NCI-H1105 treated with DMSO at 0.1 percent for 48 hours (cell line): Measurements from ENCODE around the gene CRIM1.

Experiments used
- DNase-seq: peaks from one replicate; lab custom pipeline; 2025; lab: John Stamatoyannopoulos, UW

The CRIM1 gene

DNA sequence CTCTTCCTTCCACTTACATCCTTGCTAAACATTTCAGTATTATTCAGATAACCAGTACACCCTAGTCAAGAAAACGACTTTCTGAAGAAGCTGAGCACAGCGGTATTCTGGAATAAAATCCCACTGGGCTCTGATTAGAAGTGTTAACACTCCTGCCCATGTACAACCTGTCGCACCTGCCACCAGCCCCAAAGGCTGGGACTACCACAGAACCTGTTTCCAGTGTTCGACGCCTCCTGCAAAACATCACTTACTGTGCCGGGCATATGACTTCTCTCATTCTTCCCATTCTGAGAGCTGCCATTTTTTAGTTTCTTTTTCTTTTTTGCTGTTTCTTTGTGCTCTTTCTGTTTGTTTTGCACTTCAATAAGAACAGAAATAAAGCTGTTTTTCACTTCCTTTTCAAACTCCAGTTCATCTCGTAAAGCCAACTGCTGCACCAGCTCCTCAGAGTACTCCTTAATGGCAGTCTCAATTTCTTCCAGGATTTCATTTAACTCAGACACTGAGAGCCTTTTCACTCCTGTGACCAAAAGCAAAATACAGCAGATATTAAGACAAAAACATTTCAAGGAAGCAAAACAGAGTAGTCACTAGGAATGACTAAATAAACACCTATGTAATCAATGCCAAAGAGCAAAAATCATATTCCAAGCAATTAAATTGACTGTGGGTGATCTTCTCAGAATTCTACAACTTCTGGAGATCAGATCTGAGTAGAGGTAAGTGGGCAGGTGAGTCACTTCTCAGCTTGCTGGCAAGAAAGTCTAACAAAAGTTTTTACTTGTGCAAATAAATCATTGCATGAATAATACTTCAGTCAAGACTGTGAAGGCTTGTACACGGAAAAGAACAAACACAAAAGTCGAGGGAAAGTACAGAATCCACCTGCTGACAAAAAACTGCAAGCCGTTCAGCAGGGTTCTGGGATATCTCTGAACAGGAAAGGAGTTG lies 223.0 kb downstream of the CRIM1 start:
- DNase-seq = no peak

DNA sequence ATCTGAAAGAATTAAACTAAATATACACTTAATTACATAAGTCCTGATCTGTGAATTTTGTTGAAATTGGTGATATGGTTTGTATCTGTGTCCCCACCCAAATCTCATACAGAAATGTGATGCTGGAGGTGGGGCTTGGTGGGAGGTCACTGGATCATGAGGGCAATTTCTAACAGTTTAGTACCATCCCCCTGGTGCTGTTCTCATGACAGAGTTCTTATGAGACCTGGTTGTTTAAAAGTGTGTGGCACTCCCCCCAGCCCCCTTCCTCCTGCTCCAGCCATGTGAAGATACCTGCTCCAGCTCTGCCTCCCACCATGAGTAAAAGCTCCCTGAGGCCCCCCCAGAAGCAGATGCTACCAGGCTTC lies 223.7 kb downstream of the CRIM1 start:
- DNase-seq = no peak

DNA sequence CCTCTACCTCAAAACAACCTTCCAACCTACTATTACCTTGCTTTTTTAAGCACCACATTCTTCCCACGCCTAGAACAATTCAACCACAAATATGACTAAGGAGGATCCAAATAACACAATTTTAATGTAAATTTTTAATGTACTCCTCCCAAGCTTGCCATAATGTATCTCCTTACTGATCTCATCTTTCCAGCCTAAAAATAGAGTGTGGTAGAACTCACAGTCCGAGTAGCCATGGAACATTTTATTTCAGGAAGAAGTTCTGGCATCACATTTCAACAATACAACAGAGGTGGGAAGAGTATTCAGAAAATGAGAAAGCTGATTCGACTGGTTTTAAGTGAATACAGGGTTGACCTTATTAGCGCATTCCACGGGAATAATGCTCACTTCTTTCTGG lies 227.0 kb downstream of the CRIM1 start:
- no peak for DNase-seq

DNA sequence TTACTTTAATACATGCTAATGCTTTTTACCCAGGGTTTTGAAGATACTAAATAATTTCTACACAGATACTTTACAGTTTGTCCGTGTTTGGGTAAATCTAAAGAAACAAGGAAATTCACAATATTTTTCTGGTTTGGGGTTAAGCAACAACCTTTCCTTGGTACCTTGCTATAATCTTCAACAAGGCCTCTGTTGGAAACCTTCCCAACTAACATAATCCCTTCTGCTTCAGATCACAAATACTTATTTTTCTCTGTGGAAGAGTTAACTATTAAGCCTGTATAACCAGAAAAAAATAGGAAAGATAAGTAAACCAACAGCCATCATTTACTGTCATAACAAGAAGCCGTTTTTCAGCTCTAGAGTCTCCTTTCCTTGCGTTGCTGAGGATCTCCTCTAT lies 227.4 kb downstream of the CRIM1 start:
- no peak for DNase-seq

DNA sequence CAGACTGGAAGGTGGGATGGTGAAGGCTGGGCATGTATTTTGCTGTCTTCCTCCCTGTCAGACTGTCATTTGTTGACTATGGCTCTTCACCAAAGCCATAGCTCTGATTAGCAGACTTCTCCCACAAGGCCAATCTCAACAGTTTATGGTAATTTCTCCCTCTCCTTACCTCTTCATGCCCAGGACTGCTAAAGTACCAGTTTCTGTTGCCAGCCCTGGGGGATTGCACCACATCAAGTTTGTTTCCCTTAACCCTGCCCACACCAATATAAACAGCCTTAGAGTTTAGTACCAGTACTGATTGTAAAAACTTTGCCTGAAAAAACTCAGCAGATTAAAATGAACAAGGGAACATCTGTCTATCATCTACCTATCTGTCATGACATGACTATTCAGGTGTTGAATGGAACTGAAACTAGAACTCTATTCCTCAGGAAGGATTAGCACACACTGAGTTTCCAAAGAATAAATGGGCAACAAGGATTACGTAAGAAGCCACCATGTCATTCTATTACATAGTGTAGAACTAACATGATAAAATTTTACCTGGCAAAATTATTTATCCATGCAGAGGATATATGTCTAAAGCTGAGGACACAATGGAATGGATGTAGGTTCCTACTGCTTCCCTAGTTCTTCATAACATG lies 228.7 kb downstream of the CRIM1 start:
- no peak for DNase-seq

DNA sequence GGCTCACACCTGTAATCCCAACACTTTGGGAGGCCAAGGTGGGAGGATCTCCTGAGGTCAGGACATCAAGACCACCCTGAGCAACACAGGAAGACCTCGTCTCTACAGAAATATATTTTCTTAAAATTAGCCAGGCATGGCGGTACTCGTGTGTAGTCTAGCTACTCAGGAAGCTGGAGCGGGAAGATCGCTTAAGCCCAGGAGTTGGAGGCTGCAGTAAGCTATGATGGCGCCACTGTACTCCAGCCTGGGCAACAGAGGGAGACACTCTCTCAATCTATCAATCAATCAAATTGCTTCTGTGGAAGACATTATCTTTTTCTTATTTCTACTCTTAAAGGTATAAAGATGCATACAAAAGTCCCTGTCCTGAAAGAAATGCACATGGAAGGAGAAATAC lies 231.1 kb downstream of the CRIM1 start:
- no peak for DNase-seq

DNA sequence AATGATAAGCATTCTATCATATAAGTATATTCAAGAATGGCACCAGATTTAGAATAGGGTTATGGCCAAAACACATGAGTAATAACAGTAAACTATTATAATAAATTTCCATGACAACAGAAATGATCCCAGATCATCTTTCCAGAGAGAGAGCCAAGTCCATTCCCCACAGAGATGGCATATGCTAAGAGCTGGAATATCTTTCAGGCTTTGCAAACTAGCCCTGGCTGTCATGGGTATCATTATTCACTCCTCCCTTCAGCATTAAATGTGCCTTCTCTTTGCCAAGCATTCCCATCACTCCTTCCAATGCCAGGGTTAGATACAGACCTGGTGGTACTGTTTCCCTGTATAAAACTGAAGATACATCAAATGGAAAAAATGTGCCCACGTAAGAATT lies 231.5 kb downstream of the CRIM1 start:
- no peak for DNase-seq

DNA sequence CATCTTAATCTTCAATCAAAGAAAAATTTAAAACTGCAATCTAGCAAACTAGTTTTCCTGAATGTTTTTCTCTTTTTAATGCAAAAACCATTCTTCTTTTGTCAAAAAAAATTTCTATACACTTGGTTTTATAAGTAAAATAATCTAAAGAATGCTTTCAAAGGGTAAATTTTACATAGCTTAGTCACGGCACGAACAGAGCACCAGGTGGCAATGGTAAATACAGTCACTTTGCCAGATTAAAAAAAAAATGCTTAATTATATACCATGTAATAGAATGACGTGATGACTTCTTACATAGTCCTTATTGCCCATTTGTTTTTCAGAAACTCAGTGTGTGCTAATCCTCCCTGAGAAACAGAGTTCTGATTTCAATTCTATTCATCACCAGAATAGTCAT lies 232.0 kb downstream of the CRIM1 start:
- DNase-seq = no peak

DNA sequence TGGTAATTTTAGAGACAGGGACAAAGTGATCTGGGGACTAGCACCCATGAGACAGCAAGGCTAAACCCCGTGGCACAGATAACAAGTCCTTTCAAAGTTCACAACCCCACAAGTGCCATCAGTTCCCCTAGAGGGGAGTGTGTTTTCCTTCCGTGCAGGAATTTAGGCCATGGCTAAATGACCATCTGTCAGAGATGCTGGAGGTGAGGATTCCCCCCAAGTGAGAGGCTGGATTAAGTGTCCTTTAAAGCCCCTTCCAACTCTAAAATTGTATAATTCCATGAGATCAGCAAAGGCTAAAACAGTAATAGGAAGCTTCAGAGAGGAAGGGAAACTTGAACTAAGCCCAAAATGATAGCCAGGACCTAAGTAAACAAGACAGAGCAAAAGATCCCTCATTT lies 233.7 kb downstream of the CRIM1 start:
- no peak for DNase-seq

DNA sequence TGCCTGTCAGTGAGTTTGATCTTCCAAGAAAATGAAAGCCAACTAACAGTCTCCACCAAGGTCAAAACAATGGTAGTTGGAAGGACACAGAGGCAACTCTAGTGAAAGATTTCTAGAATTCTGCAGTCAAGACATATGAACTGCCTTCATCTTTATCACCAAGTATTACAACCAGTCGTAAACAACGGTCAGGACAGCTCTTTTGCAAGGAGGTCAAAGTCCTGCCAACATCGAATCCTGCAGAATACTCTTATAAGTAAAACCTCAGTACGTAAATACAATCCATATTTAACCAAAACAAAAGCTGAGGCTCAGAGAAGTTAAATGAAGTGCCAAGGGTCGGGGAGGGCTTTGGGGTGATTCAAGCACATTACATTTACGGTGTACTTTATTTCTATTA lies 239.3 kb downstream of the CRIM1 start:
- no peak for DNase-seq

DNA sequence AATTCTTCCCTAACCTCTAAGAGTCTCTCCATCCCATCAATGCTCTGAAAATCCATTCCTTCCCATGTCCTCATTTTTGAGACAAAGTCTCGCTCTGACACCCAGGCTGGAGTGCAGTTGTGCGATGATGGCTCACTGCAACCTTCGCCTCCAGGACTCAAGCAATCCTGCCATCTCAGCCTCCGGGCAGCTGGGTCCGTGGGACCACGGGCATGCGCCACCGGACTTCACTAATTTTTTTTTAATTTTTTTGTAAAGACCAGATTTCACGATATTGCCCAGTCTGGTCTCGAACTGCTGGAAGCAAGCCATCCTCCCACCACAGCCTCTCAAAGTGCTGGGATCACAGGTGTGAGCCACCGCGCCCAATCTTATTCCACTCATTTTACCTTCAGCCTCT lies 240.8 kb downstream of the CRIM1 start:
- DNase-seq = no peak

DNA sequence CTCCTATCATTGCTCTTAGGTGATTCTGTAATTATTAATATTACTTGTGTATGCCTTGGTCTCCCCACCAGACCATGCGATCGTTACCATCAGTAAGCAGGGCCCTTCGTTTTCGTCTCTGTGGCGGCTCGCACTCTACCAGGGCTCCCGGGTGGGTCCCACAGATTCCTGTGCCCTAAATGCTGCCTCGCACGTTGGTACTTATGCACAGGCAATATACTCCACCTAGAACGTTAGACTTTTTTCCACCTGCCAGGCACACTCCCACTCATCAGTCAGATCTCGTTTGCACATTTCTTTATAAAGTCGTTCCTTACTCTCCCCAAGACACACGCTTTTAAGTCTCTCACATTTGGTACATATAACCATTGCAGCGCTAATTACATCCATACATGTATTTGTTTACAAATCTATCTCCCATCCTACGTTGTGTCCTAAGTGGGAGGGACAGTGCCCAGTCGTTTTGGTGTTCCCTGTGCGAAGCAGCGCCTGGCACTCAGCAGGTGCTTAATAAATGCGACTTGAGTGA lies 241.5 kb downstream of the CRIM1 start:
- no peak for DNase-seq

DNA sequence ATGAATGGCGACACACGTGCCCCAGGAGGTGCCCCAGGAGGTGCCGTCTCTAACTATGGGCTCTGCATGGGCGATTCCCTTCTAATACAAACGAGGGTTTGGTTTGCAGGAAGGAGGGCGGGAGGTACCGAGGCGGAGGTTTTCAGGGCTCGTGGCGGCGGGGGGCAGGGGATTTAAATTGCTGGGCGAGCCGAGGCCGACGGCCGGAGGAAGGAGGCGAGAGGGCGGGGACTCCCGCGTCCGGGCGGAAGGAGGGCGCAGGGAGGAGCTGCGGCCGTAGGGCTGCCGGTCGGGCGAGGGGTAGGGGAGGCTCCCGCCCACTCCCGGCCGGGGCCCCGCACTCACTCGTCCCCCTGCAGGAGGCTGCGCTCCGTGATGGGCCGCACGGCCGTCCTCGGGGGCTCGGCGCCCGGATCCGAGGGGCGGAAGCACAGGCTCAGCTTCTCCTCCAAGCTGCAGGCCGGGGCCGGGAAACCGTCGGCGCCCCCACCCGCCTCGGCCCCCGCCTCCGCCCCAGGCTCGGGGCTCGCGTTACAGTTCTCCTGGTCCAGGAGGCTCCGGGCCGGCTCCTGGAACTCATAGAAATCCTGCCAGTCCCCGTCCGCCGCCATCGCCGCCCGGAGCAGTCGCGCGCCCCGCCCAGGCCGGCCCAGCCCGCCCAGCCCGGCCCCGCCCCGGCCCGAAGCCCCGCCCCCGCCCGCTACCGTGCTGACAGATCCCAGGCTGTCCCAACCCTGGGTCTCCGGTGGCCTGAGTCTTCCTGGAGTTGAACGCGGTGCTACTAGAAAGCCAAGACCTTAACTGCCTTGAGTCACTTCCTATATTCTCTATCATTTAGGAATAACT lies 242.2 kb downstream of the CRIM1 start, which contains the start of gene FEZ2:
TSS of gene FEZ2 (minus strand) at position 637 of the 846 bp plus-strand sequence. CDS start at position 611, 26 bp downstream.
- peak; percentile 32 for DNase-seq
